ENCODE results near the gene POGLUT2. TPM values are rescaled to one million over a fixed set of nuclear protein-coding genes. Genes with fewer than 3 reads are reported as not detected.

POGLUT2 gene
- total RNA-seq, 1 experiment from 2014 or later, result 9.0 TPM

DNA sequence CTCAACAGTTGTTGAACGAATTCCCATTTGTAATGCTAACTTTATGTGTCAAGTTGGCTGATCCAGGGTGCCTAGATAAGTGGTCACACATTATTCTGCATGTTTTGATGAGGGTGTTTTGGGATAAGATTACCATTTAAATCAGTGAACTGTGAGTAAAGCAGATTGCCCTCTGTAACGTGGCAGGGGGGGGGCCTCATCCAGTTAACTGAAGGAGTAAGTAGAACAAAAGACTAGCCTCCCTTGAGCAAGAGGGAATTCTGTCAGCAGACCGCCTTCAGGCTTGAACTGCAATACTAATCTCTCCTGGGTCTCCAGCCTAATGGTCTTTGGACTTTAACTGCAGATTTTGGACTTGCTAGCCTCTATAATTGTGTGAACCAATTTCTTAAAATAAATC lies 21.0 kb downstream of the POGLUT2 start:
- CTCF ChIA-PET, result interaction anchor here (0.6 to 0.7 kb wide), 2 partner anchors 139 to 224 kb away, joined by 3 to 4 read pairs; no protein-coding TSS in a partner anchor
- no peaks in the 10 kb centered on the region for H3K9me3 Mint-ChIP-seq (ENCODE audit: unreplicated experiment)
- no peak overlapping the region for H3K4me3 Mint-ChIP-seq (ENCODE audit: unreplicated experiment)
- H3K36me3 Mint-ChIP-seq (ENCODE audit: insufficient read depth, unreplicated experiment), result peaks cover 6% of the 10 kb centered on the region
- TF ChIP-seq, protein P1, sequence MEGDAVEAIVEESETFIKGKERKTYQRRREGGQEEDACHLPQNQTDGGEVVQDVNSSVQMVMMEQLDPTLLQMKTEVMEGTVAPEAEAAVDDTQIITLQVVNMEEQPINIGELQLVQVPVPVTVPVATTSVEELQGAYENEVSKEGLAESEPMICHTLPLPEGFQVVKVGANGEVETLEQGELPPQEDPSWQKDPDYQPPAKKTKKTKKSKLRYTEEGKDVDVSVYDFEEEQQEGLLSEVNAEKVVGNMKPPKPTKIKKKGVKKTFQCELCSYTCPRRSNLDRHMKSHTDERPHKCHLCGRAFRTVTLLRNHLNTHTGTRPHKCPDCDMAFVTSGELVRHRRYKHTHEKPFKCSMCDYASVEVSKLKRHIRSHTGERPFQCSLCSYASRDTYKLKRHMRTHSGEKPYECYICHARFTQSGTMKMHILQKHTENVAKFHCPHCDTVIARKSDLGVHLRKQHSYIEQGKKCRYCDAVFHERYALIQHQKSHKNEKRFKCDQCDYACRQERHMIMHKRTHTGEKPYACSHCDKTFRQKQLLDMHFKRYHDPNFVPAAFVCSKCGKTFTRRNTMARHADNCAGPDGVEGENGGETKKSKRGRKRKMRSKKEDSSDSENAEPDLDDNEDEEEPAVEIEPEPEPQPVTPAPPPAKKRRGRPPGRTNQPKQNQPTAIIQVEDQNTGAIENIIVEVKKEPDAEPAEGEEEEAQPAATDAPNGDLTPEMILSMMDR (IDR thresholded peaks at IDR 0.05; ENCODE audit: unreplicated experiment), result no peak
- H3K27ac Mint-ChIP-seq (ENCODE audit: low read depth, unreplicated experiment), result no peak overlapping the region
- no TSS peak for BruUV-seq (replicated peaks)
- intact Hi-C loops (cut with micrococcal nuclease), result no loop called here
- no peaks in the 10 kb centered on the region for H3K4me1 Mint-ChIP-seq (ENCODE audit: insufficient read depth, unreplicated experiment)
- H3K27me3 Mint-ChIP-seq (ENCODE audit: insufficient read depth, unreplicated experiment), result no peaks in the 10 kb centered on the region
- POLR2A ChIA-PET, result no interaction called here
- DNase-seq (ENCODE audit: unreplicated experiment), result no peak

DNA sequence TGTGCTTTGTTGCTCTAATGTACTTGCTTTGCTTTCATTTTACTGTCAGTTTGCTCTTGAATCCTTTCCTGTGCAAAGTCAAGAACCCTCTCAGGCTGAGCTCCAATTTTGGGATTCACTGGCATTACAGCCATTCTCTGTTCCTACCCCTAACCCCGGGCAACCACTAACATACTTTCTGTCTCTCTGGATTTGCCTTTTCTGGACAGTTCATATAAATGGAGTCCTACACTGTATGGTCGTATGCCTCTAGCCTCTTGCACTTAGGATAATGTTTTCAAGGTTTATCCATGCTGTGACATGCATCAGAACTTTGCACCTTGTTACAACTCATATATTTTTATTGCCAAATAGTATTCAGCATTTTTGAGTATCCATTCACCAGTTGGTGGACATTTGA lies 22.5 kb downstream of the POGLUT2 start:
- POLR2A ChIA-PET, result no interaction called here
- no peak overlapping the region for H3K27ac Mint-ChIP-seq (ENCODE audit: low read depth, unreplicated experiment)
- no peaks in the 10 kb centered on the region for H3K36me3 Mint-ChIP-seq (ENCODE audit: insufficient read depth, unreplicated experiment)

DNA sequence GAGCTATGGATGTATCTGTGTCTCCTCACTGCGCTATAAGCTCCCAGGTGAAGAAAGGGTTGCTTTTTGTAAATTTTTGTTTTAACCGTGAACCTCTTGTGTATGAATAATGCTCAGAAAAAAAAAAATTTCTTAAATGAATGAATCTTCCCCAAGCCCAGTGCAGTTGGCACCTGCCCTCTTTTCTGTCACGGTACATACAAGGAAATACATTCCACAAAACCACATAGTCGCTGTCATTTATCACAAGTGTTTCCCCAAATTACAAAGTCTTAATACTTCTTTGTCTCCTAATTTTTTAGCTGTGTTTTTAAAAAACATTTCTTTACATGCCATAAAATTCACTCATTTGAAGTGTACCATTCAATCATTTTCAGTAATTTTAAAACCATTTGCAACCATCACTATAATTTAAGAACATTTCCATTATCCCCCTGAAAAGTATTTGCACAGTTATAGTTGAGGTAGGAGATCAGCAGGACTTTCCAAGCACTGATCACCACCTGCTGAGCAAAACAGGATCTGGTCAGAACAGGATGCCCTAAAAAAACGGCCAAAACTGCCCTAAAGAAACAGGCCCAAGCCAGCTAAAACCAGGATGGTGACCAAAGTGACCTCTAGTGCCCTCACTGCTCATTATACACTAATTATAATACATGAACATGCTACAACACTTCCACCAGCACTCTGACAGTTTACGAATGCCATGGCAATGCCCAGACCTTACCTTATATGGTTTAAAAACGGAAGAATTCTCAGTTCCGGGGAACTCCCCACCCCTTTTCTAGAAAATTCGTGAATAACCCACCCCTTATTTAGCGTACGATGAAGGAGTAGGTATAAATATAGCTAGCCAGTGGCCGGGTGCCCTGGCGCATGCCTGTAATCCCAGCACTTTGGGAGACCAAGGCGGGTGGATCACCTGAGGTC lies 23.9 kb downstream of the POGLUT2 start:
- H3K36me3 Mint-ChIP-seq (ENCODE audit: insufficient read depth, unreplicated experiment), result no peaks in the 10 kb centered on the region
- H3K4me1 Mint-ChIP-seq (ENCODE audit: insufficient read depth, unreplicated experiment), result peaks cover 15% of the 10 kb centered on the region
- no peaks in the 10 kb centered on the region for H3K27me3 Mint-ChIP-seq (ENCODE audit: insufficient read depth, unreplicated experiment)
- TF ChIP-seq, protein P1 (IDR thresholded peaks at IDR 0.05; ENCODE audit: unreplicated experiment), result no peak
- no peaks in the 10 kb centered on the region for H3K9me3 Mint-ChIP-seq (ENCODE audit: unreplicated experiment)
- DNase-seq (ENCODE audit: unreplicated experiment), result no peak
- H3K27ac Mint-ChIP-seq (ENCODE audit: low read depth, unreplicated experiment), result peak overlapping the region; percentile 87
- ChIA-PET POLR2A (interaction anchor here (0.8 to 5.7 kb wide), 7 partner anchors 10 to 179 kb away, joined by 4 to 51 read pairs (median 5); partner anchors contain the start of genes BIVM, ERCC5, POGLUT2 and TPP2), CTCF (interaction anchor here (1.0 to 4.0 kb wide), 3 partner anchors 16 to 183 kb away, joined by 4 to 11 read pairs (median 5); no protein-coding TSS in a partner anchor)
- intact Hi-C loops (cut with micrococcal nuclease), result no loop called here
- no TSS peak for BruUV-seq (replicated peaks)
- H3K4me3 Mint-ChIP-seq (ENCODE audit: unreplicated experiment), result peak overlapping the region; percentile 80

More for the DNA sequence above, 22.5 kb downstream of the POGLUT2 start:
- intact Hi-C loops (cut with micrococcal nuclease), result no loop called here
- Mint-ChIP-seq H3K4me1 (ENCODE audit: insufficient read depth, unreplicated experiment) (peaks cover 4% of the 10 kb centered on the region), H3K9me3 (ENCODE audit: unreplicated experiment) (no peaks in the 10 kb centered on the region), H3K27me3 (ENCODE audit: insufficient read depth, unreplicated experiment) (no peaks in the 10 kb centered on the region), H3K4me3 (ENCODE audit: unreplicated experiment) (no peak overlapping the region)
- CTCF ChIA-PET, result no interaction called here
- no peak for DNase-seq (ENCODE audit: unreplicated experiment)
- TF ChIP-seq, protein P1 (IDR thresholded peaks at IDR 0.05; ENCODE audit: unreplicated experiment), result no peak
- BruUV-seq (replicated peaks), result no TSS peak

DNA sequence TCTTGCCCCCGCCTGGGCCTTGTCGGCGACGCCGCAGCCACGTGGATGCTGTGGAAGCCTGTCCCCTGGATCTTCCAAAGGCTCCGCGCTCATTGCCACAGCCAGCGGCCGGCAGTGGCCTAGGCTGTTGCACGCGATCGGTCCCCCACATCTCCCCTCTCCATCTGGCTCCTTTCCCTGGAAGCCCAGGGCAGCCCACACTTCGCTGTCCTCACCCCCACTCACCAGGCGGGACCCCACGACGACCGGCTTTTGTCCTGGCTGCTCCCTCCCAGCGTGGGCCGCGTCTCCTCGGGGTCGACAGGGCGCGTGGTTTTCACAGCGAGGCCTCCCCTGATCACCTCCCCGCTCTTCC lies 24.6 kb downstream of the POGLUT2 start:
- no peaks in the 10 kb centered on the region for H3K27me3 Mint-ChIP-seq (ENCODE audit: insufficient read depth, unreplicated experiment)
- ChIA-PET POLR2A (interaction anchor here (0.6 to 5.7 kb wide), 13 partner anchors 11 to 182 kb away, joined by 3 to 51 read pairs (median 7); partner anchors contain the start of genes BIVM, ERCC5, POGLUT2 and TPP2), CTCF (interaction anchor here (0.7 to 4.0 kb wide), 4 partner anchors 17 to 182 kb away, joined by 3 to 11 read pairs (median 4); no protein-coding TSS in a partner anchor)
- peaks cover 18% of the 10 kb centered on the region for H3K4me1 Mint-ChIP-seq (ENCODE audit: insufficient read depth, unreplicated experiment)
- TF ChIP-seq, protein P1 (IDR thresholded peaks at IDR 0.05; ENCODE audit: unreplicated experiment), result no peak
- intact Hi-C loops (cut with micrococcal nuclease), result no loop called here
- TSS peak; percentile 89 for BruUV-seq (replicated peaks)
- no peak for DNase-seq (ENCODE audit: unreplicated experiment)
- no peaks in the 10 kb centered on the region for H3K9me3 Mint-ChIP-seq (ENCODE audit: unreplicated experiment)
- no peaks in the 10 kb centered on the region for H3K36me3 Mint-ChIP-seq (ENCODE audit: insufficient read depth, unreplicated experiment)
- peak overlapping the region; percentile 87 for H3K27ac Mint-ChIP-seq (ENCODE audit: low read depth, unreplicated experiment)
- peak overlapping the region; percentile 80 for H3K4me3 Mint-ChIP-seq (ENCODE audit: unreplicated experiment)

All from MCF 10A (cell line).